GM19351 (cell line): ENCODE measurements around the gene NEIL1.
"Not testable (repeated sequence)": the region's sequence is repeated elsewhere in the genome, so short reads cannot be mapped to it uniquely, and the experiment has no call there.

Experiments
- ATAC-seq: cut with Tn5 transposase; IDR thresholded peaks from one replicate; pipeline ENCODE4 v1.9.1; 2021; ENCODE audit warnings: mild to moderate bottlenecking, moderate library complexity; ENCODE audit not compliant: unreplicated experiment

The NEIL1 gene, protein sequence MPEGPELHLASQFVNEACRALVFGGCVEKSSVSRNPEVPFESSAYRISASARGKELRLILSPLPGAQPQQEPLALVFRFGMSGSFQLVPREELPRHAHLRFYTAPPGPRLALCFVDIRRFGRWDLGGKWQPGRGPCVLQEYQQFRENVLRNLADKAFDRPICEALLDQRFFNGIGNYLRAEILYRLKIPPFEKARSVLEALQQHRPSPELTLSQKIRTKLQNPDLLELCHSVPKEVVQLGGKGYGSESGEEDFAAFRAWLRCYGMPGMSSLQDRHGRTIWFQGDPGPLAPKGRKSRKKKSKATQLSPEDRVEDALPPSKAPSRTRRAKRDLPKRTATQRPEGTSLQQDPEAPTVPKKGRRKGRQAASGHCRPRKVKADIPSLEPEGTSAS

DNA sequence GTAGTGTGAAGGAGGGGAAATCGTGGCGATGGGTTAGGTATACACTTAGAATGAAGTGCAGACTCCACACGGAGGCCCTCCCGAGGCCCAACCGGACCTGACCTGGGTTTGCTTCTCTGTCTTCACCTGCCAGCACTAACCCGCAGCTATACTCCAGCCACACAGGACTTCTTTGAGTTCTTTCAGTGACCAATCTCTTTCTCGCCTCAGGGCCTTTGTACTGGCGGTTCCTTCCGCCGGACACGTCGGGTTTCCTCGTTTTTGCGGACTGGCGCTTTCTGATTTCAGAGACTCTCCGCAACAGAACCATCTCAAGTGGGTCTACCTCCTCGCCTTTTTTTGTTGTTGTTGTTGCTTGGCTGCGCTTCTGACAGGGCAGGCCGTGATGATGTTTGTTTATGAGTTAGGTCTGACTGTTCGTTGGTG lies at the start of gene NEIL1:
Gene NEIL1 (plus strand): TSS at position 244 of the 426 bp plus-strand sequence. CDS start 1,867 bp downstream, outside the sequence.
- no peak for ATAC-seq

DNA sequence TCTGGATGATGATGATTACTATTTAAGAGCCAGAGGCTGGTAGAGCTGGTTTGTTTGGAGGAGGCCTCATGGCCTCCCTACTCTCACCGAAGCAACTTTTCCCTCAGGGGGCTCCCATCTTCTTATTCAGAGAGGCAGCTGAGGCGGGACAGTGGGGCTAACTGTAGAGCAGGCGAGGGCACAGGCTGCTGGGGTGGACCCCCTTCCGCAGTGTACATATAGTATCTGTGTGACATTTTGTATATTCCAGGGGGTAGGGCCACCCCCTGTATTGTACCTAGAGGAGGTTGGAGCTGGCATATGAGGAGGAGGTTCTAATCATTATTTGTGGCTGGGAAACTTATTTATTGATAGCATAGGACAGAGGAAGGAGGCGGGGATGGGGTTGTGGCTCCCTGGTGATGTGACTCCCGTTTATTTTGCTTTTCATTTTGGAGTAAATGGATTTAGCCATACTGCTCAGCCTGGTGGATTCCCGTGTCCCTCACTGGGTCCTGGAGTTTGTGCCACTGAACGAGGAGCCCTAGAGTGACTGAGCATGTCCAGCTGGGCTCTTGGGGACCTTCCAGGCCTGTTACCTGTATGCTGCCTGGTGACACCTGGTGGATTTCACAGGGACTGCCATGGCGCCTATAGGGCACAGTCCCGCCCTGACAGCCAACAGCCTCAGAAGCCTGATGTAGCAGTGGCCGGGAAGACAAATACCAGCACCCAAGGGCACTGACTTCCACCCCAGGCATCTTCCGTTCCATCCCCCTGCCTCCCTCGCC lies 48.1 kb upstream of the NEIL1 start:
- ATAC-seq, result not testable (repeated sequence)

DNA sequence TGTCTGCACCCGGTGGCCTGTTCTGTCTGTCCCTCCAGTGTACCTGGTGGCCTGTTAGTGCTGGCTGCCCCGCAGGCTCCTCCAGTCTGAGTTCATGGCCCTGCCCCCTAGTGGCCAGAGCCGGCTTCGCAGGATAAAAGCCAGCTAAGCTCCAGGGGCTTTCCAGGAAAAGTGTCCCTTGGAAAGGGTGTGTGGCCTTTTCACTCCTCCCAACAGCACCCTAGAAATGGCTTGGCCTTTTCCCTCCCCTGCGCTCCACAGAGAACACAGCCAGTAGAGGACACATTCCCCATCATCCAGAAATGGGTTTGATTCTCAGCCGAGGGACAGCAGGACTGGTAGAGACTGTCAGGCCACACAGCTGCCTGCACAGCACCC lies 47.5 kb upstream of the NEIL1 start:
- not testable (repeated sequence) for ATAC-seq

DNA sequence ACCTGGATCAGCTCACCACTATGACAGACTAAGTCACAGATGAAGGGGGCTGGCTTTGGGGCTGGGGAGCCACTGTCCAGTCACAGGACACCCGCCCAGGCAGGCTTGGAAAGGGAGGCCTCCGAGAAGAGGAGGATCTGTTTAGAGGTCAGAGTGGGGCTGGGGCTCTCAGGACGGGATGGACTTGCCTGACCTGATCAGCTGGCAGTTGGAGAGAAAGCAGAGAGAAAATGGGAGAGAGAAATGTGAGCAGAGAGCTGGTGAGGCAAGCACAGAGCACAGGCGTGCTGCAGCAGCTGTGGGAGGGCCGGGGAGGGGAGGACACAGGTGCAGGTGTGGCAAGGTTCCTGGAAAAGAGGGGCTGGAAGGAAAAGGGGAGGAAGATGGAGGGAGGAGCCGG lies 46.8 kb upstream of the NEIL1 start:
- not testable (repeated sequence) for ATAC-seq

DNA sequence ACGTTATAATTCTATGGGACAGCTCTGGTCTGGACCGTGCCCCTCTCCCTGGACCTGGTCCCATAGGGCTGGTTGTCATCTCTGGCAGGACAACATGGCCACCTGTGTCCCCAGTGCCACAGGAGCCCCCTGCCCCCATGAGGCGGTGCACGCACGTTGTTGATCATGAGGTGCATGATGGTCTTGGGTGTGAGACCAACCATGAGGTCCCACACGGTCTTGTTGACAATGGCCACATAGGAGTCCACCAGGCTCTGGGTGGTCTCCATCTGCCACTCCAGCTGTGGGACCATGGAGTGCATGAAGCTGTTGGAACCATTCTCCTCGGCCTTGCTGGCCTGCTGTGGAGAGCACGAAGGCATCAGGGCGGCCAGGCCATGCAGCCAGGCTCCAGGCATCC lies 44.5 kb upstream of the NEIL1 start:
- ATAC-seq, result no peak

DNA sequence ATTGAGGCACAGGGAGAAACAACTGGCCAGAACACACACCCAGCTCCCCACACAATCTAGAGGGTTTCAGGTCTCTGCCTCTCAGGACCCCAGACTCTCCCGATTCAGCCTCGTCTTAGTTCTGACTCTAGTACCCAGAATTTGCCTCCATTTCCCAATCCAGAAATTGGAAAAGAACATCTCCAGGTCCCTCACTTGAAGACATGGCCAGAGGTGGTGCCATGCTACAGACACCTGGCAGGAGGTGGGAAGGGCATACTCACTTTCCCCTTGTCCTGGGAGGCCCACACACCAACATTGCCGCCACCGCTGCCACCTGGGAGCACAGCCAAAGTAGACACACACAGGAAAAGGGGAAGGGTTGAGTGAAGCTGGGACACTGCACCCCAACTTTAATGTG lies 44.1 kb upstream of the NEIL1 start:
- not testable (repeated sequence) for ATAC-seq

DNA sequence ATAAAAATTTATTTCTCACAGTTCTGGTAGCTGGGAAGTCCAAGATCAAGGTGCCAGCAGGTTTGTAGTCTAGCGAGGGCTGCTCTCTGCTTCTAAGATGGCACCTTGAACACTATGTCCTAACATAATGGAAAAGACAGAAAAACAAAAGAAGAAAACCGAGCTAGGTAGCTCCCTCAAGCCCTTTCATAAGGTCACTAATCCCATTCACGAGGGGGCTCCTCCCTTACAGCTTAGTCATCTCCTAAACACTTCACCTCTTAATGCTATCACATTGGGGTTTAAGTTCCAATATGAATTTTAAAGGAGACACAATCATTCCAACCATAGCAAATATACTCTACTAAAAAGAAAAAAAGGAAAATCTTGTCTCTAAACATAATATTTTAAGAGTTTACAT lies 40.7 kb upstream of the NEIL1 start:
- ATAC-seq, result no peak

DNA sequence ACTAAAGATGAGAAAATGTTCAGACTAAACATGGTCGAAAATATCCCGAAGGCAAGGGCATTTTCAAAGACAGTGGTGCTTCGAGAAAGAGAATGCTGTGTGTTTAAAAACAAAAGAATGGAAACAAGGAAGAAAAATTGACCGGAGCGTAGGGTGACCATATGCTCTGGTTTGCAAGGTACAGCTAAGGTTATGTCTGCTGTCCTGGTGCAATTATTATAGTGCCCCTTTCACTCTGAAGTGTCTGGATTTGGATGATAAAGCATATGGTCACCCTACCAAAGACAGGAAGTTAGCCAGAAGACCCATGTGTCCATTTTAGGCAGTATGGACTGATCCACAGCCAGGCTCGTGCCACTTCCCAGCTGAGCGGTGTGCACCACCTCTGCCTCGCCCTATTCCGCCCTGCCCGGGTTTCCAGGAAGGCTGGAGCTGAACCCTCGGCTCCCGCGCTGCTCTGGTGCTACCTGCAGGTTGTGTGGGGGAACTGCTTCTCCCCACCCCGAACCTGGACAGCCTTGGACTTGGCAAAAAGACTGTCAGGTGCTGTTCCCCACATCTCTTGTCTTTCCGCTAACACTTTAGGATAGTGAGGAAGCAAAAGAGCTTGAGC lies 39.0 kb upstream of the NEIL1 start:
- no peak for ATAC-seq

DNA sequence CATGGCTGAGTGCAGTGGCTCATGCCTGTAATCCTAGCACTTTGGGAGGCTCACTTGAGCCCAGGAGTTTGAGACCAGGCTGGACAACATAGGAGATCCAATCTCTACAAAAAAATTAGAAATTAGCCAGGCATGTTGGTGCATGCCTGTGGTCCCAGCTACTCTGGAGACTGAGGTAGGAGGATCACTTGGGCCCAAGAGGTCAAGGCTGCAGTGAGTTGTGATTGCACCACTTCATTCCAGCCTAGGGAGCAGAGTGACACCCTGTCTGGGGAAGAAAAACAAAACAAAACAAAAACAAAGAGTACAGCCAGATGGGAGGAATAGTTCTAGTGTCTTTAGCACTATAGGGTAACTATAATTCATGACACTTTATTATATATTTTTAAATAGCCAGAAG lies 37.1 kb upstream of the NEIL1 start:
- ATAC-seq, result no peak

DNA sequence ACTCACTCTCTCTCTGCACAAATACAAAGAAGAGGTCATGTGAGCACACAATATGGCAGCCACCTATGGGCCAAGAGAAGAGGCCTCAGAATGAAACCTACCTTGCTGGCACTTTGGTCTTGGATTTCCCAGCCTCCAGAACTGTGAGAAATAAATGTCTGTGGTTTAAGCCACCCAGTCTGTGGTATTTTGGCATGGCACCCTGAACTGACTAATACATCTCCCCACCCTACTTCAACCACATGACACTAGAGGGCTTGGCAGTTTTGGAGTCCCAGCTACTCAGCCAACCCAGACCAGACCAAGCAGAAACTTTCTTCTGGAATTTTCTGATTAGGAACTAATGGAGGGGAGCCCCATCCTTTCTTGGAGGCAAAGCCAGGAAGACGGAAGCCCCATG lies 34.3 kb upstream of the NEIL1 start:
- not testable (repeated sequence) for ATAC-seq

DNA sequence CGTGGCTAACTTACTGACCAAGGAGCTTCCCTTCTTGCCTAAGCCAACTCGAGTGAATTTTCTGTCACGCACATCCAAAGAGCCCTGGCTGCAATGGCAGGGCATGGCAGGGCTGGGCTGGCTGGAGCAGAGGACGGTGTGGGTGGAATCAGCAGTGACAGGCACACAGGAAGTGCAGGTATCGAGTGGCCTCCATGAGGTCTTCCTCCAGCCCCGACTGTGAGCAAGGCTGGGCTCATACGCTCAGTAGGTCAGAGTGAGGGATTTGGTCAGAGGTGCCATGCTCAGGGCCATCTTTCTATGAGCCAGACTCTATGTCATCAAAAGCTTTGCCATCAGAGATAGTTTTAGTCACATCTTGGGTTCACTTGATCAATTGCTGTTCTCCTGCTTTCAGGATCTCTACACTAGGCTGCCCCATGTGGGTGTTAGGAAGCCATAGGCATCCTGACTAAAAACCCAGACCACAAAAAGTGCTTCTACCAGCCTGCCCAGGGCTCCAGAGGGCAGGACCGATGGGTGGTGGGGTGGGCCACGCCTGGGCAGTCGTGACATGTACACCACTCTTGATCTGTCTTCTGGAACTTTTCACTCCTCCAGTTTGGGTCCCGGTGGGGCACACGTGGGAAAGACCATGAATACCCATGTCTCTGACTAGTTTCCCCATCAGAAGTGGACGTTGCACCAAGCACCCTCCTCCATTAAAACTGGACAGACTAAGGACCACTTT lies 33.6 kb upstream of the NEIL1 start:
- ATAC-seq, result no peak

DNA sequence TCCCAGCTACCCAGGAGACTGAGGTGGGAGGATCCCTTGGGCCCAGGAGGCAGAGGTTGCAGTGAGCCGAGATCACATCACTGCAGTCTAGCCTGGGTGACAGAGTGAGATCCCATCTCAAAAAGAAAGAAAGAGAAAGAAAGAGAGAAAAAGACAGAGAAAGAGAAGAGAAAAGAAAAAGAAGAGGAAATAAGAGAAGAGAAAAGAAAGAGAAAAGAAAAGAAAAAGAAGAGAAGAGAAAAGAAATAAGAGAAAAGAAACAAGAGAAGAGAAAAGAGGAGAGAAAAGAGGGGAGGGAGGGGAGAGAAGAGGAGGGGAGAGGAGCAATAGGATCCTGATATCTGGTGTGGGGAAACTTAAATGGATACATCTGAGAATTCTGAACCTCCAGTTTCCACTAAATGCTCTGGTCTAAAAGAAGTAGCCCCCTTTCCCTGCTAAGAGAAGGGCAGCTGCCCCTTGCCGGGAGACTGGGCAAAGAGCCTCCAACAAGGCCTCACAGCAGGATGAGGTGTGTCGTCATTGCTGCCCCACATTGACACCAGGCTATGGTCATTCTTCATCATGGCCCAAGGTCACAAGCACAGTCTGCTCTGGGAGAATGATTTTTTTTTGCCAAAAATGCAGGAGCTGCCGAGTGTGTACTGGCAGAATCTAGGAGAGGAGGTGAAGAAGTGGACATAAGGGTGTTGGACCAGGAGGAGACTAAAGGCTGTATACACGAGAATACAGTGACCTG lies 32.1 kb upstream of the NEIL1 start:
- ATAC-seq, result no peak

DNA sequence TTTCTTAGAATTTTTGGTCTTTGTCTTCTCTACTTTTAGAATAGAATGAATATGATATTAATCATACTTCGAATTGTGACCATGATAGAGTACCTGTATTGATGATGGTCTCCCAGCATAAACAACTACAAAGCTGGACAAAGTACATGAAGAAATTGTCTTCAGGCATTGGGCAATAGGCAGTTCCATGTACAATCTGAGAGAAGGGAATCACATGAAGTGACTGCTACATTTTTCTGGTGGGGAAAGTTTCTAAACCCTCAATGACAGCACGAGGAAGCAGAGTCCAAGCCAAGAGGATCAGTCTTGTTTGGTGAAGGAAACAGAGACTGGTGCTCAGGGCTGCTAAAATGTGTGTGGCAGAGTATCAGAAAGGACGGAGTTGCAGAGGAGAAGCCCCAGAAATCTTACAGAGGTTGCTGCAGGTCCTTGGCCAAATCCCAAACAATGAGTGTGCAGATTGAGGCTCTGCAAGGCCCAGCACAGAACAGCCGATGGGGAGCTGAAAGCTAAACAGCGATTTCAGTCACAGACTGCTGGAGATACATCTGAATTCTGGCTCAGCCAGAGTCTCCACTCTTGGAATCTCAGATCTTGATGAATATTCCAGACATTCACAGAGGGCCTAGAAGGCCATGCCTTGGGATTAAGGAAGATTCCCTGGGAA lies 27.5 kb upstream of the NEIL1 start:
- ATAC-seq, result not testable (repeated sequence)

DNA sequence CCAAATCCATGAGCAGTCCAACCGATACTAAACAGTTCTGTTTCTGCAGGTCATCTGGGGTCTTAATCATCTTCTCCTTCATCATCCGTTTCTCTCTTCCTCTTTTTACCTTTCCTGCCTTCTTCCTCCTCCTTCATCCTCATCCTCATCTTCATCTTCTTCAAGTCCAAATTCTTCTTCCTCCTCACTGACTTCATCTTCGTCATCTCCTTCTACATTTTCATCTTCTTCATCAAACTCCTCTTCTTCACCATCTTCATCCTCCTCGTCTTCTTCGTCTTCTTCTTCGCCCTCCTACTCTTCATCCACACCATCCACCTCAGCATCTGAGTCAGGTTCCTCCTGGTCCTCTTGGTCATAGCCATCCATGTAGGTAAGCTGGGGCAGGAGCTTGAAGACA lies 25.1 kb upstream of the NEIL1 start:
- ATAC-seq, result no peak

DNA sequence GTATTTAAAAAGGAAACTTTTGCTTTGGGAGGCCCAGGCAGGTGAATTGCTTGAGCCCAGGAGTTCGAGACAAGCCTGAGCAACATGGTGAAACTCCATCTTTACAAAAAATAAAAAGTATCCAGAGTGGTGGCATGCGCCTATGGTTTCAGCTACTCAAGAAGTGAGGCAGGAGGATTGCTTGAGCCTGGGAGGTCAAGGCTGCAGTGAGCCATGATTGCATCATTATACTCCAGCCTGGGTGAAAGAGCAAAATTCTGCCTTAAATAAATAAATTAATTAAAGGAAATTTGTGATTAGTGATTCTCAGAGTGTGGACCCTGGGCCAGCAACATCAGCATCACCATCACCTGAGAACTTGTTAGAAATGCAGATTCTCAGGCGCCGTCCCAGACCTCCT lies 20.9 kb upstream of the NEIL1 start:
- no peak for ATAC-seq

DNA sequence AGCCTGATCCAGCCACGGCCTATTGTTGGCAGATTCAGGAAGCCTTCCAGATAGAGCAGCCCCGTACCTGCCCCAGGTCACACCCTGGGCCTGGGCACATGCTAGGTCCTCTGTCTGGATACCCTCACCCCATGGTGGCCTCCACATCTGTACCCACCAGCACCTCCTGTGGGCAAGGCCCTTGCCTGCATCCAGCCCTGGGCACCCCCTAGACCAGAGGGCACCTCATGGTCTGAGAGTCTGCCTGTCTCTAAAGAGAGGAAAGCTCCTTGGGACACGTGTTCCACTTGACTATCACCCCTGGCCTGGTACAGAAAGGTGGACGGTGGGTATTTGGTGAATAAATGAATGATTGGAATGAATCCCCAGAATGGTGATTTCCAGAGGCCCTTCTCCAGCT lies 19.8 kb upstream of the NEIL1 start:
- ATAC-seq, result no peak

DNA sequence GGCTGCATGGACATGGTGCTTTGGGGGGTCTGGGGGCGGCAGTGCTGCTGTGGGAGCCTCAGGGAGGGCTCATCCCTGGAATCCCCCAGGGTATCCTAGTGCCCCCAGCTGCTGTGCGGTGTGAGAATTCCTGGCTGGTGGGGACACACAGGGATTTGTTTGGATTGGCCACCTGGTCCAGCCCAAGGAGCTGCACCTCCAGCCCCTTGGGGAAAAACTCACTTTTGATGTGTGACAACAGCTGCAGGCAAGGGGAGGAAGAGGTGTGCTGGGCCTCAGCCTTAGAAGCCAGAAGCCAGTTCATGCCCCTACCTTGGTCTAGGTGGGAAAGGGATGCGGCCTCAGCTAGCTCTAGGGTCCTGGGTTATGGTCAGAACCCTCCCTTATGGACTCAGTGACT lies 19.3 kb upstream of the NEIL1 start:
- no peak for ATAC-seq

DNA sequence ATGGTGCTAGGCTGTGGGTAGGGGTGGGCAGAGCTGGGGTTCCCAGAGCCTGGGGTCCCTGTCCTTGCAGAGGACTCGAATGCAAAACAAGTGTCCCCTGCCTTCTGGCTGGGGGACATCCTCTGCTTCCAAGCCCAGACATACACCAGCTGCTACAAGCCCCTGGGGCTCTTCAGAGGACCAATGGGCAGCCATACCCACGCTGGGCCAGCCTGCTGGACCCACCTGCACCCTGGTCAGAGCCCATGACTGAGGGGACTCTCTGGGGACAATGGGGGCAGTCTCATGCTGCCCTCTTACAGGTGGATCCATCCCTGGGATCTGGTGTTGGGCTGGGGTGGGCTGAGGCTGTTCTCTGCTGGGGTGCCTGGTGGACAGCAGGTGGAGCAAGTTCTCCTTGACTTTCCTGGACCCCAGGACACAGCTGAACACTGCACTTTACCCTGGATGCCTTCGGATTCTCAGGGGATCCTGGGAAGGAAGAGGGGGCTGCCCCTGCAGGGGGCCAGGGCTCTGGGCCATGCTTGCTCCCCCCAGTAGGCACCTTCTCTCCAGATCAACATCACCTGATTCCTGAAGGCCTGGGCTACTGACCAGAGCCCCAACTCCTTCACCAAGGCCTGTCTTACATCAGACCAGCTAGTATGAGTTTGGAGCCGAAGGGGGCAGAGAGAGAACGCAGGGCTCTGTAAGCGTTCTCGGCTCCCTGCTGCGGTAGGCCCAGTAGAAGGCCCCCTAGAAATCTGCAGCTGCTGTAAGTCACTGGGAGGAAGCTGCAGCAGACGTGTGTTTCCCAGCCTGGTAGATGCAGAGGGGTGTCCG lies 18.1 kb upstream of the NEIL1 start:
- no peak for ATAC-seq

DNA sequence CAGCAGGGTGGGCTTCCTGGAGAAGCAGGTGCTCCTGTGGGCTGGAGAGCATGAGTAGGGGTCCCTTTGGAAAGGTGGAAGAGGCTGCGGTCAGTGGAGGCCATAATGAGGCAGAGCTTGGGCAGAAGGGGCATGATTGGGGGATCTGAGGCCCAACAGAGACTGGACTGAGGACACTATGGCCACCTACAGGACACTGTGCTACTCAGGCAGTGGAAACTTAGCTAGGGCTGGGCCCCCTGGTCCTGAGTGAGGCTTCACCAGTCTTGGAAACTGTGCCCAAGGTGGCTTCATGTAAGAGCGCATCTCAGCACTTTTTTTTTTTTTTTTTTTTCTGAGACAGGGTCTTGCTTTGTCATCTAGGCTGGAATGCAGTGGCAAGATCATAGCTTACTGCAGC lies 17.3 kb upstream of the NEIL1 start:
- no peak for ATAC-seq
